ENCODE results near the gene SERINC3.

SERINC3 gene

DNA sequence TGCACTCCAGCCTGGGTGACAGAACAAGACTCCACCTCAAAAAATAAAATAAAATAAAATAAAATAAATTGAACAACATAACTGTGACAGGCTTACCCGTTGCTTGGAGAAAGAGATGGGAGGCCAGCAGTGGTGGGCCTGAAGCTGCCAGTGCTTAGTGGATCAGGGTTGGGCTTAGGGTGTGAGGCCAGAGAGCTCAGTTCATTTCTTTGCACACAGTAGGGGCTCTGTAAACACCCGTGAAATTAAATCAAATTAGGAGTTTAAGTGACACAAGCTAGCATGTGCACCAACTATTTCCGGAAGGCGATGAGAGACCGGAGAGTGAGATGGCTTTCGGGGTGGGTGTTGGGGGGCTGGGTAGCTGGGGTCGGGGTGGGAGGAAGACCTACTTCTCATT is 72.0 kb downstream of the SERINC3 start:
- TF ChIP-seq, protein P1, sequence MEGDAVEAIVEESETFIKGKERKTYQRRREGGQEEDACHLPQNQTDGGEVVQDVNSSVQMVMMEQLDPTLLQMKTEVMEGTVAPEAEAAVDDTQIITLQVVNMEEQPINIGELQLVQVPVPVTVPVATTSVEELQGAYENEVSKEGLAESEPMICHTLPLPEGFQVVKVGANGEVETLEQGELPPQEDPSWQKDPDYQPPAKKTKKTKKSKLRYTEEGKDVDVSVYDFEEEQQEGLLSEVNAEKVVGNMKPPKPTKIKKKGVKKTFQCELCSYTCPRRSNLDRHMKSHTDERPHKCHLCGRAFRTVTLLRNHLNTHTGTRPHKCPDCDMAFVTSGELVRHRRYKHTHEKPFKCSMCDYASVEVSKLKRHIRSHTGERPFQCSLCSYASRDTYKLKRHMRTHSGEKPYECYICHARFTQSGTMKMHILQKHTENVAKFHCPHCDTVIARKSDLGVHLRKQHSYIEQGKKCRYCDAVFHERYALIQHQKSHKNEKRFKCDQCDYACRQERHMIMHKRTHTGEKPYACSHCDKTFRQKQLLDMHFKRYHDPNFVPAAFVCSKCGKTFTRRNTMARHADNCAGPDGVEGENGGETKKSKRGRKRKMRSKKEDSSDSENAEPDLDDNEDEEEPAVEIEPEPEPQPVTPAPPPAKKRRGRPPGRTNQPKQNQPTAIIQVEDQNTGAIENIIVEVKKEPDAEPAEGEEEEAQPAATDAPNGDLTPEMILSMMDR (IDR thresholded peaks at IDR 0.05; ENCODE audit: low read depth, low read length), result no peak

DNA sequence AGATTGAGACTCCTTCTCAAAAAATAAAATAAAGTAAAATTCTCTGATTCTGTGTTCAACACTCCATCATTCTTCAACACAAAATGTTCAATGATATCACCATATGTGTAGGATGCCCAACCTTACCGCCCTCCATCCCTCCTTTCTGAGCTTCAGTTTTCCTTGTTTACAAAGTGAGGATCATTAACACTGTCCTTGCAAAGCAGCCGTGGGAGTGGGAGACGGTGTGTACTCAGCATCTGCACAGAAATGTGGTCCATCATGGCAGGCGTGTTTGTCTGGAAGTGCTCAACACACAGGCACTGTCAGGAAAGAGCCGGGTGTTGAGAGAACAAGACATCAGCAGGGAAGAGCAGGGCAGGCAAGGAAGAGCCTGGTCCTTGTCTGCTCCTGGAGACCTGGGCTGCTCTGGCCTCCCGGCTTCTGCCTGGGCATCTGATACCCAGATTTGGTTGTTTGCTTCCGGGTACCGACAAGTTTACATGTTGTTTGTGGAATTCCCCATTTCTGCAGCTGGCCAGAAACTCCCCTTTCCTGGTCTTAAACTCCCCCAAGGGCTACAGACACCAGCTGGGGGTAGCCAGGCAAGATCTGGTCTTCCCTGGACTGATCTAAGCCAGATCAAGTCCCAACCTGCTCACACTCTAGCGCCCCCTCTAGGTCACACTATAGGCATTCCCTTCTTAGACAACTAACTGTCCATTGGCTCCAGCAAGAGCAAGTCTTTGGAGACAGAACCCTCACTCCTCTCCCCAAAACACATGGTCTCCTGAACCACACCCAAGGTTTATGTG is 72.9 kb downstream of the SERINC3 start:
- TF ChIP-seq, protein P1 (IDR thresholded peaks at IDR 0.05; ENCODE audit: low read depth, low read length), result no peak
- H3K4me3 ChIP-seq (ENCODE audit: low read depth, low read length), result no peak overlapping the region

More for the DNA sequence above, 72.0 kb downstream of the SERINC3 start:
- H3K4me3 ChIP-seq (ENCODE audit: low read depth, low read length), result no peak overlapping the region

DNA sequence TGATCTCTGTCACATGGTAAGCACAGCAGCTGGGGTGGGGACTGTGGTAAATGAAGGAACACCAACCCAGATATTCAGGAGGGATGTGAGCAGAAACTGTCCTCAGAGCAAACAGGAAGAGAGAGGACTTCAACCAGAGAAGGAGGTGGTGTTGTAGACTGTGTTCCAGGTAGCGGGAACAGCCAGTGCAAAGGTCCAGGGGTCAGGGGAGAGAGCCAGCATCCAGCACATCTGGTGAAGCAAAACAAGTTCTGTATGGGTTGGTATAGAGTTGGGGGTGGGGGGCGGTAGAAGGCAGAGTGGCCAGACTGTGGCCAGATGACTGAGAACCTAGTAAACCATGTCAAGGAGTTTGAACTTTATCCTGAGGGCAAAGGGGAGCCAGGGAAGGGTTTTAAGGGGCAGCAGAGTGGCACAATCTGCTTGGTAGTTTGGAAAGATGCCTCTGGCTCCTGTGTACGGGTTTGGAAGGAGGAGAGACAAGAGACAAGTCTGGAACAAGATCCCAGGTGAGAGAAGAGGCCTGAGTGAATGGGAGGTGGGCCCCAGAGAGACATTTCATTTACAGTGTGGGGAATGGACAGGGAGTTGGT is 73.9 kb downstream of the SERINC3 start:
- TF ChIP-seq, protein P1 (IDR thresholded peaks at IDR 0.05; ENCODE audit: low read depth, low read length), result no peak
- no peak overlapping the region for H3K4me3 ChIP-seq (ENCODE audit: low read depth, low read length)

All from WI38 (cell line).